IPS-NIHi11 (cell line): ENCODE results near the gene BAZ1A.

Experiments used
- DNase-seq: peaks from one replicate; pipeline ENCODE4 v3.0.0; 2012; ENCODE audit warnings: mixed read lengths, low spot score

BAZ1A gene

GRCh38 chr14:34875031-34875922 is at the start of gene BAZ1A:
Gene BAZ1A (minus strand): TSS chr14:34875360. CDS start chr14:34874604, 756 bp downstream.
- DNase-seq = peak; percentile 77

GRCh38 chr14:34920339-34920738 is 45.2 kb upstream of the BAZ1A start:
- no peak for DNase-seq

- no peak for DNase-seq
Measured at GRCh38 chr14:34913619-34914018, 38.5 kb upstream of the BAZ1A start.

GRCh38 chr14:34912966-34913365 is 37.8 kb upstream of the BAZ1A start:
- DNase-seq = no peak

GRCh38 chr14:34912182-34912581 is 37.0 kb upstream of the BAZ1A start:
- no peak for DNase-seq

- no peak for DNase-seq
Measured at GRCh38 chr14:34911209-34912150, 36.3 kb upstream of the BAZ1A start.

GRCh38 chr14:34906287-34906686 is 31.1 kb upstream of the BAZ1A start:
- DNase-seq = no peak

- DNase-seq = no peak
Measured at GRCh38 chr14:34895277-34895676, 20.1 kb upstream of the BAZ1A start.

- no peak for DNase-seq
Measured at GRCh38 chr14:34890937-34891336, 15.8 kb upstream of the BAZ1A start.

- DNase-seq = no peak
Measured at GRCh38 chr14:34888186-34888585, 13.0 kb upstream of the BAZ1A start.

- no peak for DNase-seq
Measured at GRCh38 chr14:34883954-34884353, 8.8 kb upstream of the BAZ1A start.

- peak; percentile 79 for DNase-seq
Measured at GRCh38 chr14:34874386-34875030, 652 bp downstream of the BAZ1A start.

- DNase-seq = peak; percentile 69
Measured at GRCh38 chr14:34873589-34874385, 1.4 kb downstream of the BAZ1A start.

- DNase-seq = no peak
Measured at GRCh38 chr14:34872822-34873588, 2.2 kb downstream of the BAZ1A start.

- no peak for DNase-seq
Measured at GRCh38 chr14:34867199-34867598, 8.0 kb downstream of the BAZ1A start.

- no peak for DNase-seq
Measured at GRCh38 chr14:34865889-34866574, 9.1 kb downstream of the BAZ1A start.

GRCh38 chr14:34863844-34864243 is 11.3 kb downstream of the BAZ1A start:
- DNase-seq = no peak

GRCh38 chr14:34858765-34859164 is 16.4 kb downstream of the BAZ1A start:
- DNase-seq = no peak

- DNase-seq = no peak
Measured at GRCh38 chr14:34857689-34858449, 17.3 kb downstream of the BAZ1A start.
